ENCODE data around the gene ADAR. TPM values are rescaled to one million over a fixed set of nuclear protein-coding genes. Genes with fewer than 3 reads are reported as not detected.
A peak's percentile ranks its signal among the peaks of the same experiment; 100 is the strongest.

Gene ADAR
- total RNA-seq, 4 donors from 2014 or later: 89.1 to 168 (median 114) TPM

GRCh38 chr1:154627257-154628120 lies 19.5 kb upstream of the ADAR start:
- peak; percentile 86 to 90 for DNase-seq
- intact Hi-C loops (cut with DNase I): no loop called here
- Histone ChIP-seq H3K27me3 (no peaks in the 10 kb centered on the region), H3K9me3 (no peaks in the 10 kb centered on the region), H3K27ac (peak overlapping the region; percentile 79 to 85 (median 84)), H3K36me3 (no peaks in the 10 kb centered on the region), H3K4me1 (peaks cover 7 to 9% of the 10 kb centered on the region in 2 donors), H3K4me3 (replicated peaks in 1 of 3) (peak overlapping the region; percentile 66 to 96 (median 85))
- 0% methylated on average over 28 to 44 of the region's 70 CpGs for WGBS, 2 donors
- TF ChIP-seq POLR2A (IDR thresholded peaks at IDR 0.05) (no peak), CTCF (IDR thresholded peaks at IDR 0.05) (no peak)

DNA sequence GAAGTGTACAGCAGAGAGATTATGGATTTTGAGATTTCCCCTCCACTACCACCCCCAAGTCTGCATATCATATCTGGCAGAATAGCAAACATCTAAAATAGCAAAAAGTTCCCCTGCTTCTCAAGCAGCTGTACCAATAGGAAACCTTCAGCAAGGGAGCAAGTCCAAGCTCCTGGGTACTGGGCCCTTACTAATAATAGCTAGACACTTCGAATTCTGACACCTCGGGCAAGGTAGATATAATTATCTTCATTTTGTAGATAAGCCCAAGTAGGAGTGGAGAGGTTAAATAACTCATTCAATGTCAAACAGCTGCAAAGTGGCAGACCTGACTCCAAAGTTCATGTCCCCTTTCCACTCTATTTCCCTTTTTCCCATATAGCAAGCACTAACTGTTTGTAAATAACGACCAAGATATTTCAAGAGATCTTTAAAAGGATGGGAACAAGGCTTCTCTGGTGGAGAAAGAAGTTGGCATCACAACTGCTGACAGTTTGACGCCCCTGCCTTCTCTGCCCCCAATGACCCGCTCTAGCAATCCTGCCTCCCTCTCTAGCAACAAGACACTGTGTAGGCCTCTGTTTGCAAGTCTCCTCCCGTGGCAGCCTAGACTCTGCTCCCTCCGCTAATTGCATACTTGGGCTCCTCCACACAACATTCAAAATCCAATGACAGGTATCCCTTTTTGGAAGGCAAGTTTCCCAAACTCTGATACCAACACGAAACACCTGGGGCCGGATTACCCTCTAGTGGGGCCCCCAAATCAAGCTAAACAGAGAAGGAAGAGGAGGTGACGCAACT lies 18.7 kb upstream of the ADAR start:
- Histone ChIP-seq H3K9me3 (no peaks in the 10 kb centered on the region), H3K4me3 (replicated peaks in 1 of 3) (peak overlapping the region in 2 of 3 donors; percentile 85 to 96), H3K27me3 (no peaks in the 10 kb centered on the region), H3K4me1 (peaks cover 7 to 9% of the 10 kb centered on the region in 2 donors), H3K27ac (peak overlapping the region; percentile 79 to 85 (median 84)), H3K36me3 (no peaks in the 10 kb centered on the region)
- TF ChIP-seq CTCF (IDR thresholded peaks at IDR 0.05) (no peak), POLR2A (IDR thresholded peaks at IDR 0.05) (no peak)
- no peak for DNase-seq
- WGBS, 2 donors: 28 to 36% methylated on average over 10 of the region's 10 CpGs
- intact Hi-C loops (cut with DNase I): no loop called here

DNA sequence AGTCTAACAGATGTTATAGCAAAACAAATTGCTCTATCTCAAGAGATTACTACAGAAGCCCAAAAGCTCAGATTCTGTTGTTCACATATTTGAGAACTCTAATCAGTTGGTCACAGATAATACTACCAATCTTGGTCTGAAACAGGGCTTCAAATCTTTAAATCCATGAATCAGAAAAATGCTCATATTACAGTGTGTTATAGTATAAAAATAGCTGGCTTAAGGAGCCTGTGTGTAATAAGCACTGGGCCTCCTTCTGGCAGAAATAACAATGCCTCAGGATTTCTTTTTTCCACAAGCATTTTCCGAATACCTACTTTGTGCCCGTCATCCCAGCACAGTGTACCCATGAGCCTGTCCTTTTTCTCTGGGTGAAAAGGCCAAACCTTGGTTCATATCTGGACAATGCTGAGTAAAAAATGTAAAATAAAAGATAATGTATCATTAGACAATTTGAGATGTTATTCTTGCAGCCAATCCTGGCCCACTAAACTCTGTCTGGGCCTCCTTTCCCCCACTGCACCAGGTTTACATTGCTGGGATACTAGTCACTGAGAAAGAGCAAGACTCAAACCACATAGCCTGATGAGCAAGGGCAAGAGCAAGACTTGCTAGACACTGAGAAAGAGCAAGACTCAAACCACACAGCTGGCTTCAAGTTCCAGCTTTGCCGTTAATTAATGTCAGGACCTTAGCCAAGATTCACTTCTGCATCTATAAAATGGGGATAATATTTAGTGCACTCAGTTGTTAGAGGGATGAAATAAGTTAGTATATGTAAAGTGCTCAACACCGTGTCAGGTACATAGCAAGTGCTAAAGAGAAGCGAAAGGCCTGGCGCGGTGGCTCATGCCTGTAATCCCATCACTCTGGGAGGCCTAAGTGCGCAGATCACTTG lies 17.0 kb upstream of the ADAR start:
- Histone ChIP-seq H3K9me3 (no peaks in the 10 kb centered on the region), H3K4me3 (replicated peaks in 1 of 3) (no peak overlapping the region), H3K4me1 (peaks cover 7 to 9% of the 10 kb centered on the region in 2 donors), H3K27me3 (no peaks in the 10 kb centered on the region), H3K36me3 (no peaks in the 10 kb centered on the region), H3K27ac (no peak overlapping the region)
- DNase-seq: no peak
- no peak for TF ChIP-seq CTCF (IDR thresholded peaks at IDR 0.05)
- TF ChIP-seq POLR2A (IDR thresholded peaks at IDR 0.05): no peak
- intact Hi-C loops (cut with DNase I): no loop called here
- 92% methylated on average over 8 of the region's 8 CpGs for WGBS, 2 donors

DNA sequence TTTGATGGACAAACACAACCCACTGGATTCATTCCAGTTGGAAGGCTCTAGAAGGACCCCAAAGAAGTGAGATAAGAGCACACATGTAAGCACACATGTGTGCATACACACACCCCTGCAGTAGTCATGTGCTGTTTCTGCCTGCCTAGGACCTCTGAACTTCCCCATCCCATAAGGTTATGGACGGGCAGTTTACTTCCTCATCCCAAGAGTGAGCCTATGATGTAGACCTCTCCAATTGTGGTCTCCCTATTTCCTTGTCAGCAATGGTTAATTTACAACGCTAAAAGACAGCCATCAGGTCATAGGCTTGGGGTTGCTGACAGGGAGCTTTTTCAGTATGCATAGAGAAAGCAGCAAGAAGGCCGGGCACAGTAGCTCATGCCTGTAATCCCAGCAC lies 15.4 kb upstream of the ADAR start:
- Histone ChIP-seq H3K4me1 (peaks cover 7 to 9% of the 10 kb centered on the region in 2 donors), H3K27me3 (no peaks in the 10 kb centered on the region), H3K4me3 (replicated peaks in 1 of 3) (no peak overlapping the region), H3K27ac (no peak overlapping the region), H3K36me3 (no peaks in the 10 kb centered on the region), H3K9me3 (no peaks in the 10 kb centered on the region)
- DNase-seq: no peak
- TF ChIP-seq CTCF (IDR thresholded peaks at IDR 0.05): no peak
- intact Hi-C loops (cut with DNase I): no loop called here
- WGBS, 2 donors: 85 to 93% methylated on average over 3 of the region's 3 CpGs
